Measurements from ENCODE around the gene PRPSAP2. TPM values are rescaled to one million over a fixed set of nuclear protein-coding genes. Genes with fewer than 3 reads are reported as not detected.

Gene PRPSAP2
- total RNA-seq, 1 donor = 26.3 TPM

DNA sequence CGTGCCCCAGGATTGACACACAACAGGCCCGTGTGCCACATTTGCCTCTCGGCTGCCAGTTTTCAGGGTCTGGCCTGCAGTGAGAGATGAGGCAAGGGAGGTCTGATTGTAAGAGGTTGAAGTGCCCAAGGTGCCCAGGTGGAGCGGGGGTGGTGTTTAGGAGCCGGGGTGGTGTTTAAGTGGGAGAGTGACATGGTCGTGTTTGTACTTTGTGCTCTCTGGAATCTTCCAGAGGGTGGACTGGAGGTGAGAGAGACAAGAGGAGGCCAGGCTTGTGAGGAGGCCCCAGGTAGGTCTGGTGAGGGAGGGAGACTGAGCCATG is 104.5 kb downstream of the PRPSAP2 start:
- TF ChIP-seq, protein P1, sequence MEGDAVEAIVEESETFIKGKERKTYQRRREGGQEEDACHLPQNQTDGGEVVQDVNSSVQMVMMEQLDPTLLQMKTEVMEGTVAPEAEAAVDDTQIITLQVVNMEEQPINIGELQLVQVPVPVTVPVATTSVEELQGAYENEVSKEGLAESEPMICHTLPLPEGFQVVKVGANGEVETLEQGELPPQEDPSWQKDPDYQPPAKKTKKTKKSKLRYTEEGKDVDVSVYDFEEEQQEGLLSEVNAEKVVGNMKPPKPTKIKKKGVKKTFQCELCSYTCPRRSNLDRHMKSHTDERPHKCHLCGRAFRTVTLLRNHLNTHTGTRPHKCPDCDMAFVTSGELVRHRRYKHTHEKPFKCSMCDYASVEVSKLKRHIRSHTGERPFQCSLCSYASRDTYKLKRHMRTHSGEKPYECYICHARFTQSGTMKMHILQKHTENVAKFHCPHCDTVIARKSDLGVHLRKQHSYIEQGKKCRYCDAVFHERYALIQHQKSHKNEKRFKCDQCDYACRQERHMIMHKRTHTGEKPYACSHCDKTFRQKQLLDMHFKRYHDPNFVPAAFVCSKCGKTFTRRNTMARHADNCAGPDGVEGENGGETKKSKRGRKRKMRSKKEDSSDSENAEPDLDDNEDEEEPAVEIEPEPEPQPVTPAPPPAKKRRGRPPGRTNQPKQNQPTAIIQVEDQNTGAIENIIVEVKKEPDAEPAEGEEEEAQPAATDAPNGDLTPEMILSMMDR (IDR thresholded peaks at IDR 0.05; ENCODE audit: insufficient read depth, low read length) = no peak
- H3K4me3 ChIP-seq (ENCODE audit: low read depth, low read length) = no peak overlapping the region
- no peak for DNase-seq (ENCODE audit: low read depth)

DNA sequence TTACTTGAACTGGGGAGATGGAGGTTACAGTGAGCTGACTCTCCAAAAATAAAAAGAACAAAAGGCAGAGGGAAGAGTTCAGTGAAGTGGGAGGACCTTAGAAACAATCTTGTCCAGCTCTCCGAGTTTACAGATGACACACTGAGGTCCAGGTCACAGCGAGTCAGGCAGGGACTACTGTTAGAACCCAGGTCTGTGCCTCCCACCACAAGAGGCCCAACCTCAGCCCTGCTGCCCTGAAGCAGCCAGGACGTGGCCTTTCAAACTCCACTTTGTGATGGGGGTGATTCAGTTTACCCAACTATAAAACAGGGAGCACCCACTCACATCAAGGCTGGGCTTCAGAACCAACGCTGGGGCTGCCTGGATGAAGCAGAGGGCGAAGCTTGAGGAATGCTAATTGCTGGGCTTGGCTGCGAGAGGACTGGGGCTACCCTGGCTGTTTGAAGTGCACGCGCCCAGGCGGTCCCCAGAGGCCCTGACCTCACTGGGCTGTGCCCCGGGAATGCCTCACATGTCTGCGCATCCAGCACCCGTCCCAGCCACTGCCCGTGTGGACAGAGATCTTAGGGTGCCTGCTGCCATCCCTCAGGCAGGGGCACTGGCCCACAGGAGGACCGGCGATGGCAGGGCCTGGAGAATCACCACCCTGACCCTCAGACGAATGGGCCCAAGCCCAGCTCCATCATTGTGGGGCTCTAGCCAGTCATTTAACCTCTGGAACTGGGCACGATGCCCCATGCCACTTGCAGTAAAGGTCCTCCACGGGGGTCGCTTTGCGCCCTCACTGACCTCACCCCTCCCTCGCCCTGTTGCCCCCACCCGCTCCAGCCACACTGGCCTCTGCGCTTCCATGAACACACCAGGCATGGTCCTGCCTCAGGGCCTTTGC is 105.4 kb downstream of the PRPSAP2 start:
- H3K4me3 ChIP-seq (ENCODE audit: low read depth, low read length) = no peak overlapping the region
- TF ChIP-seq, protein P1 (IDR thresholded peaks at IDR 0.05; ENCODE audit: insufficient read depth, low read length) = no peak
- DNase-seq (ENCODE audit: low read depth) = no peak

DNA sequence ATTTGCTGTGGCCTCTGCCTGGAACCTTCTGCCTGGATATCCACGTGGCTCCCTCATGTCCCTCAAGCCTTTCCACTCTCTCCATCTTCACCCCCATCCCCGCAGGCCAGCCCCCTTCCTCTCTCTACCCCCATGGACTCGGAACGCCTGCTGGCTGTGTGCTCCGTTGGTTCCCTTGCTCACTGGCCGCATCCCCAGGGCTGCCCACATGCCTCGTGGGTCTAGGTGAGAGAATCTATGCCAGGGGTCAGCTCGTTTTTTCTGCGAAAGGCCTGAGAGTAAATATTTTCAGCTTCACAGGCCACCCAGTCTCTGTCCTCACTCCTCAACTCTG is 106.1 kb downstream of the PRPSAP2 start:
- TF ChIP-seq, protein P1 (IDR thresholded peaks at IDR 0.05; ENCODE audit: insufficient read depth, low read length) = no peak
- DNase-seq (ENCODE audit: low read depth) = no peak
- no peak overlapping the region for H3K4me3 ChIP-seq (ENCODE audit: low read depth, low read length)

DNA sequence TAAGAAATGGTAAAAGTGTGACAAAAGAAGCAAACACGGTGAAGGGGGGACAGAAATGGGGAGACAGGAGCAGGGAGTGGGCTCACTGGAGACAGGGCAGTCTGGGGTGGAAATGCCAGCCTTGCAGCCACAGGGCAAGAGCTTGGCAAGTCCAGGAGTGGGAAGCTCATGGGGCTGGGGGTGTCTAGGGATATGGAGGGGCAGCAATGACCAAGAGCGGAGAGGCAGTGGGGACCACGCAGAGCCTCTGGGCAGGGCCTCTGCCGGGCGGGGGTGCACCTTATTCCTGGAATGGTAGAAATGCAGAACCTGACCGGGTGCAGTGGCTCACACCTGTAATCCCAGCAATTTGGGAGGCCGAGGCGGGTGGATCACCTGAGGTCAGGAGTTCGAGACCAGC is 106.6 kb downstream of the PRPSAP2 start:
- H3K4me3 ChIP-seq (ENCODE audit: low read depth, low read length) = no peak overlapping the region
- DNase-seq (ENCODE audit: low read depth) = no peak
- TF ChIP-seq, protein P1 (IDR thresholded peaks at IDR 0.05; ENCODE audit: insufficient read depth, low read length) = no peak

DNA sequence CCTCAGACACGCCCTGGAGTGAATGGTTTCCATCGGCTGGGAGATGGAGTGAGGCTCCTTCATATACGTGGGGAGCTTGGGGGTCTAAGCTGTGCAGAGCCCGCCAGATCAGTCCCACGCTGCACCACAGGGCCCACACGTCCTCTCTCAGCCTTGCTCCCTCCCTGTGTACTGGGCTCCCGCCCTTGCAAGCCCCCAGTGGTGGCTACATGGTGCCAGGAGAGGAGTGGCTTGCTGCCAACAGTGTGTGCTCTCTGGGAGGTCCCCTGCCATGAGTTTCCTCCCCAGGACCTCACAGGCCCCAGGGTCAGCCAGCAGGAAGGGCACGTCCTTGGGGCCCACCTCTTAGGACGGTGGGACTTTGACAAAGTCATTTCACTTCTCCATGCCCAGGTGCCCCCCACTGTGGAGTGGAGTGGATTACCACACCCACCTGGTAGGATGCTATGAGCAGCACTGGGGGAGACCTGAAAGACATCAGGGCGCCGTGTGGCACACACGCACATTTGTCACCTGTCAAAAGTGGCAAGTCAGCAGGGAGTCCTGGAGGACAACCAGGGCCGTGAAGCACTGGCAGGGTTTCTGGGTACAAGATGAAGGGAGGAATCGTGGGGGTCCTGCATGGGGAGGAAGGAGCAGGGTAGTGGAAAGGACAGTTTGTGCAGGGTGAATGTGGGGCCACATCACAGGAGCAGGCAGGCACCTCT is 107.8 kb downstream of the PRPSAP2 start:
- TF ChIP-seq, protein P1 (IDR thresholded peaks at IDR 0.05; ENCODE audit: insufficient read depth, low read length) = no peak
- no peak for DNase-seq (ENCODE audit: low read depth)
- H3K4me3 ChIP-seq (ENCODE audit: low read depth, low read length) = no peak overlapping the region

DNA sequence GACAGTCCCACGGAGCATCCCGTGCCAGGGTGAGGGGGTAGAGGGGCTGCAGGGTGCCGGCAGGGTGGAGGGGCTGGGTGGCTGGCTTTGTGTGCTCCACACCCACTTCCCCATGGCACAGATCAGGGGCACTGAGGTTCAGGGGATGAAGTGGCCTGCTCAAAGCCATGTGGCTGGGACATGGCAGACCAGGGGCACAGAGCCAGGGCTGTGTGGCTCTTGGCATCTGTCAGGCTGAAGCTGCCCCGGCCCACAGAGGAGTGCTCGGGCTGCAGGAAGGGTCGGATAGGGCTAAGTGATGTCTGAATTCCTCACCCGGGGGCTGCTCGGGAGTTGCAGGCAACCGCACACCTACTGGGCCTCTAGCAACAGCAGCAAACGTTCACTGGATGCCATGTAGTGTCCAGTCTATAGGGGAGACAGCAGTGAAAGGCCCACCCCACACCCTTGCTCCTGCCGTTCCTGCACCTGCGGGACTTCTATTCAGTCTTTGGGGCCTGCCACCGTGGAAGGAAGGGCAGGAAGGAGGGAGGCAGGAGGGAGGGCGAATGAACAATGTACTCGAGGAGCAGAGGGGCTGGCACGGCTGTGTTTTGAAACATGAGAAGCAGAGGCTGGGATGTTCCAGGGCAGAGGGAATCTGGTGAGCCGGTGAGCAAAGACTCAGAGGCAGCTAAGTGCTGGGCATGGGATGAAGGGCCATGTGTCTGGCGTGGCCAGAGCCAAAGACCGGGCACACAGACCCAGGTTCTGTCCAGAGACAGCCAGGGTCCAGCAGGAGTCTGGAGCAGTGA is 109.1 kb downstream of the PRPSAP2 start:
- DNase-seq (ENCODE audit: low read depth) = no peak
- no peak overlapping the region for H3K4me3 ChIP-seq (ENCODE audit: low read depth, low read length)
- TF ChIP-seq, protein P1 (IDR thresholded peaks at IDR 0.05; ENCODE audit: insufficient read depth, low read length) = no peak
